Upper lobe of left lung (tissue), 4 donors: Measurements from ENCODE around the gene MCF2L.

Experiments used
- CTCF ChIP-seq, 6 experiments: fragments of 450-650 bp in 4 of 6; fragments of 200-600 bp in 2 of 6; sonication (generic) in 2 of 6; IDR thresholded peaks; one replicate each; pipeline ENCODE4 v1.5.1; 2016 to 2019; ENCODE audit warnings: antibody characterized with exemption in 6 of 6
- POLR2A ChIP-seq, 4 donors: fragments of 450-650 bp; IDR thresholded peaks; one replicate each; pipeline ENCODE4 v1.5.1; 2016 to 2017; ENCODE audit warnings: antibody characterized with exemption in 4 of 4, mild to moderate bottlenecking in 2 of 4
- POLR2AphosphoS5 ChIP-seq, 2 donors: sonication (generic); formaldehyde crosslinking; IDR thresholded peaks; one replicate each; pipeline ENCODE4 v1.5.1; 2017; ENCODE audit warnings: antibody characterized with exemption in 2 of 2

DNA sequence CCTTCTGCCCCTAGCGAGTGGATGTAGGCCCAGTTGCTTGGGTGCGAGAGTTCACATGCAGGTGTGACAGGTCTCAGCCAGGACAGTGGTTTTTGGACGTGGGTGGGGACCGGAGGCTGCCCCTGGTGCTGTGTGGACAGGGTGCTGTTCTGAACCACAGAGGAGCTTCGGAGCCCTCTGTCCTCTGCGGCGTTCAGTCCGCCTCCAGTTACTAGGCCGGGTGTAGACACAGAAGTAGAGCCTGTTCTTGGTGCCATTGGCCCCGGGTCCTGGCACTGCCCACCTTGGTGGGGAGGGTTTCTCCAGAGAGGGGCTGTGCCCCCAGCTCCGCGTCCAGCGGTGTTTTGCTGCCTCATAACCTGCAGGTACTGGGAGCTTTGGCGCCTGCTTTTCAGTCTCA lies 52.4 kb downstream of the MCF2L start:
- no peak for TF ChIP-seq CTCF (IDR thresholded peaks at IDR 0.05)
- no peak for TF ChIP-seq POLR2AphosphoS5 (IDR thresholded peaks at IDR 0.05)
- TF ChIP-seq POLR2A (IDR thresholded peaks at IDR 0.05): no peak
